Neural cell (in vitro differentiated cells): Measurements from ENCODE around the gene NEURL2. TPM values are rescaled to one million over a fixed set of nuclear protein-coding genes. Genes with fewer than 3 reads are reported as not detected.

Source experiments
- H2AFZ ChIP-seq: fragments of 200-600, 300-800 bp; sonication (generic), shearing (Covaris generic); 2 replicates; pipeline ENCODE4 v1.6.0; 2014; ENCODE audit warnings: low read depth, mild to moderate bottlenecking, antibody characterized with exemption, low read length, moderate library complexity
- H3F3A ChIP-seq: fragments of 200-600 bp; shearing (Covaris generic); 2 replicates; pipeline ENCODE4 v1.6.1; 2016; ENCODE audit warnings: mild to moderate bottlenecking, moderate library complexity, mixed read lengths, antibody characterized with exemption, low read length; ENCODE audit not compliant: insufficient read depth, poor library complexity, severe bottlenecking
- H3K27ac ChIP-seq: fragments of 200-600, 300-800 bp; sonication (generic), shearing (Covaris generic); 2 replicates; pipeline ENCODE4 v1.5.1; 2014; ENCODE audit warnings: mild to moderate bottlenecking, low read length, moderate library complexity
- H3K27me3 ChIP-seq: fragments of 300-800, 200-600 bp; sonication (generic), shearing (Covaris generic); 2 replicates; pipeline ENCODE4 v1.6.0; 2014; ENCODE audit warnings: mild to moderate bottlenecking, low read depth, low read length, moderate library complexity; ENCODE audit not compliant: insufficient read depth
- H3K36me3 ChIP-seq: fragments of 300-800, 200-600 bp; sonication (generic), shearing (Covaris generic); 2 replicates; pipeline ENCODE4 v1.5.1; 2014; ENCODE audit warnings: mild to moderate bottlenecking, antibody characterized with exemption, low read length, moderate library complexity; ENCODE audit not compliant: insufficient read depth
- H3K4me2 ChIP-seq: fragments of 300-800, 200-600 bp; sonication (generic), shearing (Covaris generic); 2 replicates; pipeline ENCODE4 v1.6.0; 2014; ENCODE audit warnings: mild to moderate bottlenecking, low read length
- H3K4me3 ChIP-seq: fragments of 300-800, 200-600 bp; sonication (generic), shearing (Covaris generic); 2 replicates; pipeline ENCODE4 v1.5.1; 2014; ENCODE audit warnings: mild to moderate bottlenecking, low read length, moderate library complexity
- H3K79me2 ChIP-seq: fragments of 200-600 bp; shearing (Covaris generic); replicated peaks from 2 replicates; pipeline ENCODE4 v1.6.0; 2014; ENCODE audit warnings: mild to moderate bottlenecking, low read length, moderate library complexity; ENCODE audit not compliant: insufficient read depth
- H3K9ac ChIP-seq: fragments of 300-800, 200-600 bp; sonication (generic), shearing (Covaris generic); 2 replicates; pipeline ENCODE4 v1.6.1; 2016; ENCODE audit warnings: mild to moderate bottlenecking, low read length, mixed read lengths
- H3K9me2 ChIP-seq: fragments of 200-600 bp; shearing (Covaris generic); 2 replicates; pipeline ENCODE4 v1.6.1; 2016; ENCODE audit warnings: mild to moderate bottlenecking, low read length, mixed read lengths; ENCODE audit not compliant: insufficient read depth
- H3K9me3 ChIP-seq: fragments of 200-600, 300-800 bp; sonication (generic), shearing (Covaris generic); 2 replicates; pipeline ENCODE4 v1.6.1; 2016; ENCODE audit warnings: mild to moderate bottlenecking, mixed run types, low read length, moderate library complexity, mixed read lengths
- H4K20me1 ChIP-seq: fragments of 200-600 bp; shearing (Covaris generic); 2 replicates; pipeline ENCODE4 v1.6.1; 2016; ENCODE audit warnings: mild to moderate bottlenecking, mixed run types; ENCODE audit not compliant: insufficient read depth
- EP300 ChIP-seq: fragments of 450-650 bp; conservative IDR thresholded peaks from 2 replicates; pipeline ENCODE4 v1.6.1; 2014; ENCODE audit warnings: antibody characterized with exemption, mild to moderate bottlenecking, moderate library complexity; ENCODE audit not compliant: poor library complexity, severe bottlenecking
- EZH2 ChIP-seq: fragments of 200-600, 300-800 bp; shearing (Covaris generic), sonication (generic); IDR thresholded peaks from 2 replicates; pipeline ENCODE4 v1.6.1; 2014; ENCODE audit warnings: antibody characterized with exemption, low read length, borderline replicate concordance, mild to moderate bottlenecking; ENCODE audit not compliant: insufficient read depth, poor library complexity, severe bottlenecking
- MXI1 ChIP-seq: fragments of 450-650 bp; conservative IDR thresholded peaks from 2 replicates; pipeline ENCODE4 v1.6.1; 2014; ENCODE audit warnings: antibody characterized with exemption, mild to moderate bottlenecking; ENCODE audit not compliant: poor library complexity, severe bottlenecking
- POLR2AphosphoS5 ChIP-seq: IDR thresholded peaks from 2 replicates; pipeline ENCODE4 v1.6.1; 2012
- RAD21 ChIP-seq: fragments of 450-650 bp; conservative IDR thresholded peaks from 2 replicates; pipeline ENCODE4 v1.6.1; 2014; ENCODE audit warnings: antibody characterized with exemption, mild to moderate bottlenecking, moderate library complexity
- SMC3 ChIP-seq: fragments of 450-650 bp; conservative IDR thresholded peaks from 2 replicates; pipeline ENCODE4 v1.6.1; 2014; ENCODE audit warnings: antibody characterized with exemption, mild to moderate bottlenecking, moderate library complexity; ENCODE audit not compliant: poor library complexity
- TAF1 ChIP-seq: IDR thresholded peaks from 2 replicates; pipeline ENCODE4 v1.6.1; 2012; ENCODE audit warnings: low read depth
- polyA plus RNA-seq: library from polyadenylated mRNA; depleted of rRNA; stranded (reverse); fragments of >200 nt; gene quantifications from 2 replicates; pipeline ENCODE4 v1.2.3, GENCODE V29; 2014
- TF ChIP-seq, protein P1 (sequence below): fragments of 450-650 bp; IDR thresholded peaks from 2 replicates; pipeline ENCODE4 v1.5.1; 2014; ENCODE audit warnings: antibody characterized with exemption, mild to moderate bottlenecking, moderate library complexity; ENCODE audit not compliant: poor library complexity, severe bottlenecking
- TF ChIP-seq, protein P2 (sequence below): IDR thresholded peaks from 2 replicates; pipeline ENCODE4 v1.6.1; 2012; ENCODE audit warnings: borderline replicate concordance

NEURL2 gene
- polyA plus RNA-seq, 1 donor from 2014 or later = 5.0 TPM

DNA sequence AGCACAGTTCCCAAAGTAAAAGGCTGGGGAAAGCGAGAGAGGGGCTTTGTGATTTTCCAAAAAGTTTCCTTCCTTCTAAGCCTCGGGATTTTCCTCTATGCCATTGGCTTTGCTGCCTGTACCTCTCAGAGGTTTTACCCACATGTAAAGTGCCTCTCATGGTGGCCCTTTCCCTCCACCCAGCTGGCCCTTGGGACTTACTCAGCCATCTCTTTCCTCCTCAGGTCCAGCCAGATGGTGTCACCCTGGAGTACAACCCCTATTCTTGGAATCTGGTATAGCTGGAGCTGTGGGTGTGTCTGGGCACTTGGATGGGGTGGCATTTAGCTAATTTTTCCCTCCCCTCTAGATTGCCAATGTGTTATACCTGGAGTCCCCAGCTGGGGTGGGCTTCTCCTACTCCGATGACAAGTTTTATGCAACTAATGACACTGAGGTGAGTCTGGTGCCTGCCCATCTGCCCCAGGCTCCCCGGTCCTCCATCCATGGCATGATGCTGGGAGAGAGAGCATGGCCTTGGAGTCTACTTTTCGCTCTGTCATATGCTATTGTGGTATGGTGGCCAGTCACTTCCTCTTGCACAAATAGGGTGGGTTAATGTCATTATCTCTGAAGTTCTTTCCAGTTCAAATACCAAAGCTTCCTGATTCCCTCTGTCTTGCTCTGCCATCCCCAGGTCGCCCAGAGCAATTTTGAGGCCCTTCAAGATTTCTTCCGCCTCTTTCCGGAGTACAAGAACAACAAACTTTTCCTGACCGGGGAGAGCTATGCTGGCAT lies 1.2 kb upstream of the NEURL2 start:
- no peaks in the 10 kb centered on the region for H4K20me1 ChIP-seq
- H3K9ac ChIP-seq = peak overlapping the region; percentile 88
- no peaks in the 10 kb centered on the region for H3K9me3 ChIP-seq
- no peak overlapping the region for H2AFZ ChIP-seq
- peak overlapping the region; percentile 98 for H3K4me3 ChIP-seq
- H3K36me3 ChIP-seq = no peaks in the 10 kb centered on the region
- TF ChIP-seq EP300 = no peak
- TF ChIP-seq, protein P1, sequence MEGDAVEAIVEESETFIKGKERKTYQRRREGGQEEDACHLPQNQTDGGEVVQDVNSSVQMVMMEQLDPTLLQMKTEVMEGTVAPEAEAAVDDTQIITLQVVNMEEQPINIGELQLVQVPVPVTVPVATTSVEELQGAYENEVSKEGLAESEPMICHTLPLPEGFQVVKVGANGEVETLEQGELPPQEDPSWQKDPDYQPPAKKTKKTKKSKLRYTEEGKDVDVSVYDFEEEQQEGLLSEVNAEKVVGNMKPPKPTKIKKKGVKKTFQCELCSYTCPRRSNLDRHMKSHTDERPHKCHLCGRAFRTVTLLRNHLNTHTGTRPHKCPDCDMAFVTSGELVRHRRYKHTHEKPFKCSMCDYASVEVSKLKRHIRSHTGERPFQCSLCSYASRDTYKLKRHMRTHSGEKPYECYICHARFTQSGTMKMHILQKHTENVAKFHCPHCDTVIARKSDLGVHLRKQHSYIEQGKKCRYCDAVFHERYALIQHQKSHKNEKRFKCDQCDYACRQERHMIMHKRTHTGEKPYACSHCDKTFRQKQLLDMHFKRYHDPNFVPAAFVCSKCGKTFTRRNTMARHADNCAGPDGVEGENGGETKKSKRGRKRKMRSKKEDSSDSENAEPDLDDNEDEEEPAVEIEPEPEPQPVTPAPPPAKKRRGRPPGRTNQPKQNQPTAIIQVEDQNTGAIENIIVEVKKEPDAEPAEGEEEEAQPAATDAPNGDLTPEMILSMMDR = peak; percentile 16
- no peaks in the 10 kb centered on the region for H3F3A ChIP-seq
- H3K79me2 ChIP-seq = no peaks in the 10 kb centered on the region
- H3K27ac ChIP-seq = no peak overlapping the region
- H3K4me2 ChIP-seq = peak overlapping the region; percentile 70
- no peaks in the 10 kb centered on the region for H3K27me3 ChIP-seq
- H3K9me2 ChIP-seq = no peaks in the 10 kb centered on the region

- H3F3A ChIP-seq = no peaks in the 10 kb centered on the region
- H3K27me3 ChIP-seq = no peaks in the 10 kb centered on the region
- H3K9me3 ChIP-seq = no peaks in the 10 kb centered on the region
- peak overlapping the region; percentile 83 for H2AFZ ChIP-seq
- peak overlapping the region; percentile 98 for H3K4me3 ChIP-seq
- peak overlapping the region; percentile 67 for H3K27ac ChIP-seq
- H3K79me2 ChIP-seq = no peaks in the 10 kb centered on the region
- no peaks in the 10 kb centered on the region for H3K36me3 ChIP-seq
- TF ChIP-seq EP300 (no peak), EZH2 (no peak), MXI1 (peak; percentile 5), POLR2AphosphoS5 (peak; percentile 22), RAD21 (no peak), TAF1 (no peak), SMC3 (peak; percentile 55)
- TF ChIP-seq, protein P2, sequence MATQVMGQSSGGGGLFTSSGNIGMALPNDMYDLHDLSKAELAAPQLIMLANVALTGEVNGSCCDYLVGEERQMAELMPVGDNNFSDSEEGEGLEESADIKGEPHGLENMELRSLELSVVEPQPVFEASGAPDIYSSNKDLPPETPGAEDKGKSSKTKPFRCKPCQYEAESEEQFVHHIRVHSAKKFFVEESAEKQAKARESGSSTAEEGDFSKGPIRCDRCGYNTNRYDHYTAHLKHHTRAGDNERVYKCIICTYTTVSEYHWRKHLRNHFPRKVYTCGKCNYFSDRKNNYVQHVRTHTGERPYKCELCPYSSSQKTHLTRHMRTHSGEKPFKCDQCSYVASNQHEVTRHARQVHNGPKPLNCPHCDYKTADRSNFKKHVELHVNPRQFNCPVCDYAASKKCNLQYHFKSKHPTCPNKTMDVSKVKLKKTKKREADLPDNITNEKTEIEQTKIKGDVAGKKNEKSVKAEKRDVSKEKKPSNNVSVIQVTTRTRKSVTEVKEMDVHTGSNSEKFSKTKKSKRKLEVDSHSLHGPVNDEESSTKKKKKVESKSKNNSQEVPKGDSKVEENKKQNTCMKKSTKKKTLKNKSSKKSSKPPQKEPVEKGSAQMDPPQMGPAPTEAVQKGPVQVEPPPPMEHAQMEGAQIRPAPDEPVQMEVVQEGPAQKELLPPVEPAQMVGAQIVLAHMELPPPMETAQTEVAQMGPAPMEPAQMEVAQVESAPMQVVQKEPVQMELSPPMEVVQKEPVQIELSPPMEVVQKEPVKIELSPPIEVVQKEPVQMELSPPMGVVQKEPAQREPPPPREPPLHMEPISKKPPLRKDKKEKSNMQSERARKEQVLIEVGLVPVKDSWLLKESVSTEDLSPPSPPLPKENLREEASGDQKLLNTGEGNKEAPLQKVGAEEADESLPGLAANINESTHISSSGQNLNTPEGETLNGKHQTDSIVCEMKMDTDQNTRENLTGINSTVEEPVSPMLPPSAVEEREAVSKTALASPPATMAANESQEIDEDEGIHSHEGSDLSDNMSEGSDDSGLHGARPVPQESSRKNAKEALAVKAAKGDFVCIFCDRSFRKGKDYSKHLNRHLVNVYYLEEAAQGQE = no peak
- TF ChIP-seq, protein P1 = peak; percentile 64
- H3K4me2 ChIP-seq = peak overlapping the region; percentile 91
- peak overlapping the region; percentile 88 for H3K9ac ChIP-seq
- H4K20me1 ChIP-seq = no peaks in the 10 kb centered on the region
- H3K9me2 ChIP-seq = no peaks in the 10 kb centered on the region
Measured at GRCh38 chr20:45890077-45890984, 677 bp downstream of the NEURL2 start.
